Stimulated activated naive CD4-positive, alpha-beta T cell (primary cell): Measurements from ENCODE around the gene ALDH1A1.

Source experiments
- DNase-seq, 6 experiments: peaks; one replicate each; lab custom pipeline; 2025; lab: John Stamatoyannopoulos, UW

The ALDH1A1 gene

GRCh38 chr9:72952914-72953313 is at the start of gene ALDH1A1:
TSS of gene ALDH1A1 (minus strand) at chr9:72953053. CDS start at chr9:72953000, 53 bp downstream.
- no peak for DNase-seq

GRCh38 chr9:73001860-73002259 is 49.0 kb upstream of the ALDH1A1 start:
- no peak for DNase-seq

- no peak for DNase-seq
Measured at GRCh38 chr9:72998363-72998762, 45.5 kb upstream of the ALDH1A1 start.

DNA sequence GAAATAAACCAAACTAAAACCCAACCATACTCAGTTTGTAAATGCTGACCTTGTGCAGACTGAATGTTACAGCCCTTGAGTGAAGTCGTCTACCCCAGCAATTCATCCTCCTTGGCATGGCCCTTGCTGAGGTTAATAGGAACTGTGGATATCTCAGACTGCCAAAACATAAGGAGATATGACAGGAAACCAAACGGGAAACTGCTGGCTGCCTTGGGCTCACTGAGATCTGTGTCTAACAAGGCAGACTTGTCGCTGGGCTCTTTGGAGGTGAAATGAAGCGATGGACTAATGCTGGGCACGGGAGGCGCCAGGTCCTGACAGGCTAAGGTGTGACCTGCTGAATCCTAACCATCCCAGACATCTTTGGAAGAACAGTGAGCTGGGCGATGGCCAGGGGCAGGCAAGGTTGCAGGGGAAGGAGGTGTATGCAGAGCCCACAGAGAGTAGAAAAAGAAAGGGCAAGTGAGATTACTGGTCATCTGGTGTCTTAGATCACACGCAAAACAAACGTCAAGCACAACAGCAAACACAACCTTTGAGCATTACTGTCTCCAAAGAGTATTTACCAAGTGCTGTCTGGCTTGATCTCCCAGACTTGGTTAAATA is 44.6 kb upstream of the ALDH1A1 start:
- DNase-seq: no peak

DNA sequence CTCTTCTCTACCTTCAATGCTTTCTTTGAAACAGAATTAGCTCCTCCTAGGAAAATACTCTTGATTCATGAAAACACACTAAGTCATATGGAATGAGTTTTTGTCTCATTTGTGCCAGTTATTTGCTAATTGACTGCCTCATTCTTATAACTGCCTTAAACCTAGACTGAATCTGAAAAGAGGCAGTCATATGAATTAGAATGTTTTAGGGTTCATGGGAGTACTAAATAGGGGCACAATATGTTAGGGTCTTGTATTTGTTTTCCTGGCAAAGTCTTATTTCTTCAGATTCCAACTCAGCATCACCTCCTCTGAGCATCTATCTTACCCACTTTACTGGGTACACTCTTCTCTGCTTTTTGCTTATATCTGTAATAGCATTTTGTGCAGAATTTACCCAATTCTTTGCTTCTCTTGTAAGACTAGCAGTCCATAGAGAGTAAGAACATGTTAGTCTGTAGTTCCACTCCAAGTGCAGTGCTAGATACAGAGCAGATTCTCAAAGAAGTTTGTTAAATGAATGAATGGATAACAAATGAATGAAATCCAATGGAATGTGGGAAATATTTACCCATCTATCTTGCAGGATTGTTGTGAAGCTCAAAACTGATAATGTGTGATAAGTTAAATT is 43.9 kb upstream of the ALDH1A1 start:
- DNase-seq: no peak

DNA sequence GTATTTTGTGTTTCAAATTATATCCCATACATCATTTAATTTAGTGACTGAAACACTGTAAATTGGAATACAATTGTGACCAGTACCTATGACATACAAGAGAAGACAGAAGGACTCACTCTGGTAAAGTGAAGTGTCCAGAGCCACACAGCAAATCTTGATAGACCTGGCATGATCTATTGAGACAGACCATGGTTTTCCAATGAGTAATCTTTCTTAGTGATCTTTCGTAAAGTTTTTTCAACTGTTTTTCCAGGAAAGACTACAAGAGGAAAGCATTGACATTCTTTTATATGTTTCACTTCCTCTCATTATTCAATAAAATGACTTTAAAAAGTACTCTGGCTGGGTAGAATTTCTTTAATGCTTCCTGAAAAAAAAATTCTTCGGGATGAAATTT is 43.3 kb upstream of the ALDH1A1 start:
- DNase-seq: no peak

DNA sequence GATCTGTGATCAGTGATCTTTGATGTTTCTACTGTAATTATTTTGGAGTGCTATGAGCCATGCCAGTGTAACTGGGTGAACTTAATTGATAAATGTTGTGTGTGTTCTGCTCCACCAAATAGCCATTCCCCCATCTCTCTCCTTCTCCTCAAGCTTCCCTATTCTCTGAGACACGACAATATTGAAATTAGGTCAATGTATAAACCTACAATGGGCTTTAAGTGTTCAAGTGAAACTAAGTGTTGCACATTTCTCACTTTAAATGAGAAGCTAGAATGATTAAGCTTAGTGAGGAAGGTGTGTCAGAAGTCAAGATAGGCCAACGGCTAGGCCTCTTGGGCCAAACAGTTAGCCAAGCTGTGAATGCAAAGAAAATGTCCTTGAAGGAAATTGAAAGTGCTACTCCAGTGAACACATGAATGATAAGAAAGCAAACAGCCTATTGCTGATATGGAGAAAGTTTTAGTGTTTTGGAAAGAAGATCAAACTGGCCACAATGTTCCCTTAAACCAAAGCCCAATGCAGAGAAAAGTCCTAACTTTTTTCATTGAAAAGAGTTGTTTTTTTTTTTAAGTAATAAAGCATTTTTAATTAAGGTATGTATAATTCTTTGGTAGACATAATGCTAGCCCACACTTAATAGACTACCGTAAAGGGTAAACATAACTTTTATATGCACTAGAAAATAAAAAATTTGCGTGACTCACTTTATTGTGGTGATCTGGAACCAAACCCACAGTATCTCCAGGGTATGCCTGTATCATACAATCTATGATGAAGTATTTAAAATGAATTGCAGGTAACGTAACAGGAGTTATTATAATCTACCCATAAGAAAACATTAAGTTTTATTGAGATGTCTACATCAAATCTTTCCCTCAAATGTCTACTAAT is 42.5 kb upstream of the ALDH1A1 start:
- no peak for DNase-seq

DNA sequence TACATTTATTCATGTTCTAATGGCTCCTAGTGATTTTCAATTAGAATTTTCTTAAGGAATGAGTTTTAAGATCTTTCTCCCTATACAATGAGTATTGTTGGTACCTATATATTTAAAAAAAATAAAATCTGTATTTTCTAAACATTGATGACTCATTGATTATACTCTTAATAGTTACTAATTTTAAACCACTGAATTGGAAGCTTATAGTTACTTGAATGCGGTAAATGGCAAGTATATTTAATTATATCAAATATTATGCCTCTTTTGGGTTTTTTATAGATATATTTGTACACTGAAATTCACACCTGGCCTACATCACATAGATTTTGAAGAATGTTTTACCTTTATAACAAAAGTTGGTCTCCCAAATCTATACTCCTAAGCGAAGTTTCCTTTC is 38.9 kb upstream of the ALDH1A1 start:
- DNase-seq: no peak

GRCh38 chr9:72990397-72991182 is 37.7 kb upstream of the ALDH1A1 start:
- no peak for DNase-seq

- DNase-seq: no peak
Measured at GRCh38 chr9:72986522-72987116, 33.8 kb upstream of the ALDH1A1 start.

- no peak for DNase-seq
Measured at GRCh38 chr9:72985746-72986145, 32.9 kb upstream of the ALDH1A1 start.

DNA sequence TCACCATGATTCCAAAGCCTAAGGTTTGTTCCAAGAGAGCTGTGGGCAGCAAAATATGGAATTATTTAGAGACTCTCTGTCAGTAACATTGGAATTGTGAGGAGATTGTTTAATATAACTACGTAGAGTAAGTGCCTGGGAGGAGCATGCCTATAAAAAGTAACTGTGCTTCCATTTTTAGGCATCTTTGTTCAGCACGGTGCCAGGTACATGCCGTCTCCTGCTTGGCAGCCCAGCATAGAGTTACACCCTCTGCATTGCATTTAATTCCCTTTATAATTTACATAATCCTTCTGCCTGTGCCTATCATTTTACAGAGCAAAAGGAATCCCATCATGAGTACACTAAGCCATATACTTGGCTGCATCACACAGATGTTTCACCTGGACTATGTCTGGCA is 32.1 kb upstream of the ALDH1A1 start:
- no peak for DNase-seq

- no peak for DNase-seq
Measured at GRCh38 chr9:72984226-72984947, 31.5 kb upstream of the ALDH1A1 start.

- DNase-seq: no peak
Measured at GRCh38 chr9:72983512-72984225, 30.8 kb upstream of the ALDH1A1 start.

DNA sequence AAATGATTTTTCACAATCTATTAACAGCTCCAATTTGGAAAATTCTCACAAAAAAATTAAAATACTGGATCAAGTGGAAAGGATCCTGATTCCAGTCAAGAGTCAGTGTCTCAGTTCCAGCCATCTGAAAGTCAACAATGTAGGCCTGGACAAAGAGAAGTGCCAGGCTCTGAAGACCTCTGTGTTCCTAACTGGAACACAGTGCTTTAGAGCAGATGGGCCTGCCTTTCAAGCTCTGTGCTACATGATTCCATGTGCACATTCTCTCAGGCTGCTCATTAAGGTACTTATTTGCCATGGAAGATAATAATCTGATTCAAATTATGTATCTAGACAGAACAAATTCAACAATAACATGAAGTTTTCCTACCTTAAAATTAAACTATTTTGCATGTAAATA is 30.2 kb upstream of the ALDH1A1 start:
- no peak for DNase-seq

DNA sequence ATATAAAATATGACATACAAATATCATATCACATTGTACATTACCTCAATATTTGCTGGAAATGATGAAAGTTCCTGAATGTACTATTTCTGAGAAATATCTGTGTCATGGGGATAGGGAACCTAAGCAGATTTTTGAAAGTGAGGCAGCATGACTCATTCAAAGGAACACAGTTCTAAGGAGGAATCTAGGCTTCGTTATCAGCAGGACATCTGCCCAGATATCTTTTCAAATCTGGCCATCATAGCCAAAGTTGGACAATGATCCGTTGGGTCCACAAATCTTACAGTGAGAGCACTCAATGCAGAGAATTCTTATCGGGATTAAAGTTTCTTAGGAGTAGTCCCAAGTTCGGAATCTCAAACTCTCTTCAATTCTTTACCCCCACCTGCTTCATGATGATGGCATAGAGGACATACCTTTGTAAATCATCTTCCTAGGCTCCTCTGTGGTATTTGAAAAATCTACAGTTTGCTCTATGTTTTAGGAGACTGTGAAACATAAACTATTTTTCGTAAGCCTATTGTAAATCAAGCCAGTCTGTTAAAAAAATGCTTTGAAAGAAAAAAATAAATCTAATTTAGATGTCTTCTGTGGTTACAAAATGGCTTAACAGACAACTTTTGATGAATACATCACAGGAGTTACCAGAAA is 29.4 kb upstream of the ALDH1A1 start:
- DNase-seq: no peak

GRCh38 chr9:72981433-72981832 is 28.6 kb upstream of the ALDH1A1 start:
- no peak for DNase-seq

GRCh38 chr9:72980600-72981265 is 27.9 kb upstream of the ALDH1A1 start:
- no peak for DNase-seq

- no peak for DNase-seq
Measured at GRCh38 chr9:72980183-72980582, 27.3 kb upstream of the ALDH1A1 start.
